ENCODE data around the gene FOXI2. TPM values are rescaled to one million over a fixed set of nuclear protein-coding genes. Genes with fewer than 3 reads are reported as not detected.

The FOXI2 gene
- total RNA-seq, 1 donor from 2014 or later: not detected

- Histone ChIP-seq H3K36me3 (ENCODE audit: insufficient read depth, low read length) (no peaks in the 10 kb centered on the region), H4K20me1 (ENCODE audit: insufficient read depth, low read length) (no peaks in the 10 kb centered on the region), H3K4me2 (ENCODE audit: low read length) (no peak overlapping the region), H3K27me3 (ENCODE audit: insufficient read depth, low read length) (peaks cover 7% of the 10 kb centered on the region), H3K27ac (ENCODE audit: low read depth, low read length) (no peak overlapping the region), H3K9me3 (ENCODE audit: insufficient read depth, low read depth, low read length) (no peaks in the 10 kb centered on the region), H3K9ac (ENCODE audit: low read length) (no peak overlapping the region), H3K4me3 (ENCODE audit: insufficient read depth, low read depth, low read length) (no peak overlapping the region), H3K4me1 (ENCODE audit: insufficient read depth, low read length) (no peaks in the 10 kb centered on the region), H2AFZ (ENCODE audit: low read depth, low read length) (no peak overlapping the region), H3K79me2 (ENCODE audit: insufficient read depth, low read length) (no peaks in the 10 kb centered on the region)
- H3K36me3 Mint-ChIP-seq (ENCODE audit: low read depth, unreplicated experiment): no peaks in the 10 kb centered on the region
- H3K9me3 Mint-ChIP-seq (ENCODE audit: unreplicated experiment): peaks cover 1% of the 10 kb centered on the region
- no peak overlapping the region for H3K4me3 Mint-ChIP-seq (ENCODE audit: unreplicated experiment)
- H3K4me1 Mint-ChIP-seq (ENCODE audit: low read depth, unreplicated experiment): peaks cover 4% of the 10 kb centered on the region
- TF ChIP-seq CTCF (IDR thresholded peaks at IDR 0.05; ENCODE audit: insufficient read depth, low read depth, low read length): no peak
- TF ChIP-seq EZH2 (IDR thresholded peaks at IDR 0.05; ENCODE audit: insufficient read depth, low read length): no peak
- peaks cover 41% of the 10 kb centered on the region for H3K27me3 Mint-ChIP-seq (ENCODE audit: low read depth, unreplicated experiment)
- no peak for DNase-seq (ENCODE audit: low read depth)
- no peak for FAIRE-seq
- no peak overlapping the region for H3K27ac Mint-ChIP-seq (ENCODE audit: unreplicated experiment)
Observed at GRCh38 chr10:127743205-127743604, 6.2 kb downstream of the FOXI2 start.

GRCh38 chr10:127744956-127745355 lies 8.0 kb downstream of the FOXI2 start:
- Mint-ChIP-seq H3K9me3 (ENCODE audit: unreplicated experiment) (peaks cover 11% of the 10 kb centered on the region), H3K36me3 (ENCODE audit: low read depth, unreplicated experiment) (no peaks in the 10 kb centered on the region), H3K27ac (ENCODE audit: unreplicated experiment) (no peak overlapping the region), H3K27me3 (ENCODE audit: low read depth, unreplicated experiment) (peaks cover 38% of the 10 kb centered on the region), H3K4me1 (ENCODE audit: low read depth, unreplicated experiment) (peaks cover 4% of the 10 kb centered on the region), H3K4me3 (ENCODE audit: unreplicated experiment) (no peak overlapping the region)
- no peak overlapping the region for H3K27ac ChIP-seq (ENCODE audit: low read depth, low read length)
- H3K9me3 ChIP-seq (ENCODE audit: insufficient read depth, low read depth, low read length): no peaks in the 10 kb centered on the region
- no peak overlapping the region for H3K4me3 ChIP-seq (ENCODE audit: insufficient read depth, low read depth, low read length)
- H3K9ac ChIP-seq (ENCODE audit: low read length): no peak overlapping the region
- H3K79me2 ChIP-seq (ENCODE audit: insufficient read depth, low read length): no peaks in the 10 kb centered on the region
- TF ChIP-seq CTCF (IDR thresholded peaks at IDR 0.05; ENCODE audit: insufficient read depth, low read depth, low read length) (no peak), EZH2 (IDR thresholded peaks at IDR 0.05; ENCODE audit: insufficient read depth, low read length) (no peak)
- H3K4me1 ChIP-seq (ENCODE audit: insufficient read depth, low read length): no peaks in the 10 kb centered on the region
- no peaks in the 10 kb centered on the region for H3K36me3 ChIP-seq (ENCODE audit: insufficient read depth, low read length)
- H3K4me2 ChIP-seq (ENCODE audit: low read length): no peak overlapping the region
- H4K20me1 ChIP-seq (ENCODE audit: insufficient read depth, low read length): no peaks in the 10 kb centered on the region
- FAIRE-seq: no peak
- no peaks in the 10 kb centered on the region for H3K27me3 ChIP-seq (ENCODE audit: insufficient read depth, low read length)
- no peak for DNase-seq (ENCODE audit: low read depth)
- H2AFZ ChIP-seq (ENCODE audit: low read depth, low read length): no peak overlapping the region

- H3K27ac ChIP-seq (ENCODE audit: low read depth, low read length): no peak overlapping the region
- H3K27me3 ChIP-seq (ENCODE audit: insufficient read depth, low read length): no peaks in the 10 kb centered on the region
- Mint-ChIP-seq H3K27me3 (ENCODE audit: low read depth, unreplicated experiment) (peaks cover 30% of the 10 kb centered on the region), H3K4me1 (ENCODE audit: low read depth, unreplicated experiment) (peaks cover under 1% of the 10 kb centered on the region), H3K9me3 (ENCODE audit: unreplicated experiment) (peaks cover 11% of the 10 kb centered on the region), H3K4me3 (ENCODE audit: unreplicated experiment) (no peak overlapping the region), H3K36me3 (ENCODE audit: low read depth, unreplicated experiment) (no peaks in the 10 kb centered on the region), H3K27ac (ENCODE audit: unreplicated experiment) (no peak overlapping the region)
- H3K4me1 ChIP-seq (ENCODE audit: insufficient read depth, low read length): no peaks in the 10 kb centered on the region
- H2AFZ ChIP-seq (ENCODE audit: low read depth, low read length): no peak overlapping the region
- no peaks in the 10 kb centered on the region for H3K79me2 ChIP-seq (ENCODE audit: insufficient read depth, low read length)
- H3K4me2 ChIP-seq (ENCODE audit: low read length): no peak overlapping the region
- H3K9ac ChIP-seq (ENCODE audit: low read length): no peak overlapping the region
- no peaks in the 10 kb centered on the region for H3K36me3 ChIP-seq (ENCODE audit: insufficient read depth, low read length)
- DNase-seq (ENCODE audit: low read depth) (no peak), FAIRE-seq (no peak)
- H4K20me1 ChIP-seq (ENCODE audit: insufficient read depth, low read length): no peaks in the 10 kb centered on the region
- H3K4me3 ChIP-seq (ENCODE audit: insufficient read depth, low read depth, low read length): no peak overlapping the region
- no peaks in the 10 kb centered on the region for H3K9me3 ChIP-seq (ENCODE audit: insufficient read depth, low read depth, low read length)
- no peak for TF ChIP-seq EZH2 (IDR thresholded peaks at IDR 0.05; ENCODE audit: insufficient read depth, low read length)
- no peak for TF ChIP-seq CTCF (IDR thresholded peaks at IDR 0.05; ENCODE audit: insufficient read depth, low read depth, low read length)
Observed at GRCh38 chr10:127745861-127746260, 8.9 kb downstream of the FOXI2 start.
